H1 (cell line): ENCODE results near the gene SLC38A7. TPM values are rescaled to one million over a fixed set of nuclear protein-coding genes. Genes with fewer than 3 reads are reported as not detected.
A peak's percentile ranks its signal among the peaks of the same experiment; 100 is the strongest.

ENCODE experiments used
- CTCF ChIA-PET: fragments of 300-600 bp; sonication (Branson Sonifier 250); formaldehyde crosslinking; loops from one replicate; lab custom pipeline; 2021; ENCODE audit not compliant: partially characterized antibody; lab: Charles Lee
- POLR2A ChIA-PET: fragments of 300-600 bp; sonication (Branson Sonifier 250); formaldehyde crosslinking; loops from one replicate; lab custom pipeline; 2021; ENCODE audit warnings: inconsistent platforms; ENCODE audit not compliant: partially characterized antibody; lab: Charles Lee
- DNase-seq, 2 experiments: peaks; one replicate each; pipeline versions ENCODE4 v3.0.0 to v3.0.0-alpha.2; 2010 to 2022; ENCODE audit warnings: low spot score in 2 of 2, low read depth in 1 of 2, mixed read lengths in 1 of 2
- FAIRE-seq: peaks from 2 replicates; lab custom pipeline; 2011; peaks lifted over from hg19 to GRCh38; lab: Jason Lieb, UNC
- H2AFZ ChIP-seq: 2 replicates; pipeline ENCODE4 v1.8.1; 2012; ENCODE audit warnings: low read length, inconsistent platforms
- H2AK5ac ChIP-seq: 2 replicates; pipeline ENCODE4 v1.6.1; 2013; ENCODE audit warnings: low read depth, low read length
- H2BK120ac ChIP-seq: replicated peaks from 2 replicates; pipeline ENCODE3; 2013; ENCODE audit warnings: low read depth, low read length, inconsistent platforms
- H2BK12ac ChIP-seq: 2 replicates; pipeline ENCODE4 v1.6.1; 2013; ENCODE audit warnings: low read depth, low read length
- H2BK15ac ChIP-seq: 2 replicates; pipeline ENCODE4 v1.6.1; 2013; ENCODE audit warnings: low read length
- H2BK20ac ChIP-seq: 2 replicates; pipeline ENCODE4 v1.6.1; 2013; ENCODE audit warnings: low read length
- H2BK5ac ChIP-seq: 2 replicates; pipeline ENCODE4 v1.6.1; 2013; ENCODE audit warnings: low read depth, low read length
- H3K14ac ChIP-seq: 2 replicates; pipeline ENCODE4 v1.6.1; 2013; ENCODE audit warnings: inconsistent platforms; ENCODE audit not compliant: insufficient read length
- H3K18ac ChIP-seq: 2 replicates; pipeline ENCODE4 v1.6.1; 2013; ENCODE audit warnings: low read length; ENCODE audit errors: extremely low read depth
- H3K23ac ChIP-seq: 2 replicates; pipeline ENCODE4 v1.6.1; 2013; ENCODE audit warnings: inconsistent platforms; ENCODE audit not compliant: insufficient read length
- H3K23me2 ChIP-seq: 2 replicates; pipeline ENCODE4 v1.6.1; 2013; ENCODE audit warnings: low read depth, low read length
- H3K27ac ChIP-seq: 2 replicates; pipeline ENCODE4 v1.6.1; 2011; ENCODE audit warnings: low read depth, low read length, inconsistent platforms
- H3K27me3 ChIP-seq, 4 experiments: replicated peaks in 1 of 4; 1 replicate in 1 of 4; 2 replicates in 3 of 4; pipeline versions ENCODE4 v1.6.1 to v1.8.1; 2011 to 2013; ENCODE audit warnings: low read length in 3 of 4, mild to moderate bottlenecking in 3 of 4, inconsistent platforms in 2 of 4, mixed read lengths in 2 of 4, moderate library complexity in 1 of 4; ENCODE audit not compliant: control insufficient read depth in 3 of 4, insufficient read depth in 3 of 4; ENCODE audit errors: extremely low read depth in 1 of 4
- H3K36me3 ChIP-seq, 4 experiments: 2 replicates each; pipeline versions ENCODE4 v1.6.1 to v1.8.1; 2011 to 2013; ENCODE audit warnings: mild to moderate bottlenecking in 4 of 4, low read length in 3 of 4, moderate library complexity in 2 of 4, control low read depth in 1 of 4, inconsistent platforms in 1 of 4; ENCODE audit not compliant: insufficient read depth in 4 of 4, control insufficient read depth in 2 of 4
- H3K4ac ChIP-seq: replicated peaks from 2 replicates; pipeline ENCODE3; 2013; ENCODE audit warnings: low read length, low read depth, mixed read lengths, inconsistent platforms; ENCODE audit not compliant: insufficient read length
- H3K4me1 ChIP-seq, 4 experiments: replicated peaks in 1 of 4; 1 replicate in 1 of 4; 2 replicates in 3 of 4; pipeline versions ENCODE4 v1.6.1 to v1.8.1; 2011 to 2013; ENCODE audit warnings: low read length in 3 of 4, inconsistent platforms in 2 of 4, mixed read lengths in 1 of 4; ENCODE audit not compliant: insufficient read depth in 4 of 4, control insufficient read depth in 3 of 4
- H3K4me2 ChIP-seq, 2 experiments: 2 replicates each; pipeline versions ENCODE4 v1.6.1 to v1.8.1; 2011 to 2013; ENCODE audit warnings: low read depth in 2 of 2, low read length in 2 of 2, control low read depth in 1 of 2, inconsistent platforms in 1 of 2, mild to moderate bottlenecking in 1 of 2; ENCODE audit not compliant: insufficient read depth in 1 of 2
- H3K4me3 ChIP-seq, 4 experiments: fragments of 200-600, 300-600 bp in 1 of 4; sonication (generic), shearing (Covaris generic), sonication (Bioruptor Twin) in 1 of 4; 2 replicates each; pipeline versions ENCODE4 v1.5.1 to v1.8.1; 2011 to 2016; ENCODE audit warnings: low read length in 4 of 4, low read depth in 3 of 4, control low read depth in 2 of 4, inconsistent platforms in 2 of 4, mild to moderate bottlenecking in 2 of 4, mixed read lengths in 1 of 4, moderate library complexity in 1 of 4; ENCODE audit not compliant: insufficient read depth in 2 of 4; ENCODE audit errors: extremely low read depth in 1 of 4
- H3K56ac ChIP-seq: replicated peaks from 2 replicates; pipeline ENCODE3; 2013; ENCODE audit warnings: low read depth, mild to moderate bottlenecking, mixed read lengths, low read length, inconsistent platforms; ENCODE audit not compliant: insufficient read length
- H3K79me1 ChIP-seq: 2 replicates; pipeline ENCODE4 v1.6.1; 2013; ENCODE audit warnings: low read depth, low read length, control low read depth
- H3K79me2 ChIP-seq, 2 experiments: 2 replicates each; pipeline versions ENCODE4 v1.6.1 to v1.8.1; 2012 to 2013; ENCODE audit warnings: low read length in 2 of 2, mild to moderate bottlenecking in 2 of 2, inconsistent platforms in 1 of 2; ENCODE audit not compliant: insufficient read depth in 2 of 2, control insufficient read depth in 1 of 2
- H3K9ac ChIP-seq, 4 experiments: replicated peaks in 1 of 4; 1 replicate in 1 of 4; 2 replicates in 3 of 4; pipeline versions ENCODE4 v1.6.1 to v1.8.1; 2011 to 2013; ENCODE audit warnings: low read depth in 3 of 4, low read length in 3 of 4, control low read depth in 2 of 4, mild to moderate bottlenecking in 2 of 4, moderate library complexity in 2 of 4, inconsistent platforms in 1 of 4; ENCODE audit errors: extremely low read depth in 1 of 4
- H3K9me3 ChIP-seq, 2 experiments: 2 replicates each; pipeline versions ENCODE4 v1.6.1 to v1.8.1; 2012 to 2013; ENCODE audit warnings: mild to moderate bottlenecking in 2 of 2, moderate library complexity in 2 of 2, control low read depth in 1 of 2, inconsistent platforms in 1 of 2, low read depth in 1 of 2, low read length in 1 of 2, mixed read lengths in 1 of 2; ENCODE audit not compliant: insufficient read depth in 2 of 2
- H4K20me1 ChIP-seq, 2 experiments: replicated peaks in 1 of 2; 2 replicates each; pipeline versions ENCODE3 to v1.8.1; 2011 to 2013; ENCODE audit warnings: inconsistent platforms in 2 of 2, low read length in 2 of 2, mild to moderate bottlenecking in 1 of 2; ENCODE audit not compliant: insufficient read depth in 2 of 2, control insufficient read depth in 1 of 2
- H4K5ac ChIP-seq: 2 replicates; pipeline ENCODE4 v1.6.1; 2013; ENCODE audit warnings: low read length, low read depth, mixed read lengths, inconsistent platforms; ENCODE audit not compliant: insufficient read length
- H4K8ac ChIP-seq: 2 replicates; pipeline ENCODE4 v1.8.0; 2013; ENCODE audit warnings: mild to moderate bottlenecking, moderate library complexity, low read length, inconsistent platforms; ENCODE audit not compliant: insufficient read depth; ENCODE audit errors: extremely low read depth
- H4K91ac ChIP-seq: replicated peaks from 2 replicates; pipeline ENCODE3; 2013; ENCODE audit warnings: low read length, mixed read lengths, inconsistent platforms; ENCODE audit not compliant: insufficient read length
- BACH1 ChIP-seq: IDR thresholded peaks from 2 replicates; pipeline ENCODE4 v1.6.1; 2012; ENCODE audit warnings: low read length, improper control_type of control experiment
- BRCA1 ChIP-seq: IDR thresholded peaks from 2 replicates; pipeline ENCODE4 v1.6.1; 2012; ENCODE audit warnings: low read depth, low read length, improper control_type of control experiment
- CTBP2 ChIP-seq: IDR thresholded peaks from 2 replicates; pipeline ENCODE4 v1.7.0; 2011; ENCODE audit warnings: borderline replicate concordance, mild to moderate bottlenecking, moderate library complexity, mixed read lengths, low read length; ENCODE audit not compliant: insufficient read depth, insufficient read length
- CTCF ChIP-seq, 3 experiments: IDR thresholded peaks; 1 replicate in 2 of 3; 2 replicates in 1 of 3; pipeline versions ENCODE4 v1.5.1 to v1.6.1; 2011; ENCODE audit warnings: low read length in 3 of 3, mild to moderate bottlenecking in 3 of 3, inconsistent platforms in 2 of 3, low read depth in 1 of 3, moderate library complexity in 1 of 3; ENCODE audit not compliant: insufficient read depth in 1 of 3; ENCODE audit errors: control extremely low read depth in 1 of 3
- EGR1 ChIP-seq: IDR thresholded peaks from 2 replicates; pipeline ENCODE4 v1.6.1; 2011; ENCODE audit warnings: low read depth, low read length, borderline replicate concordance
- FOSL1 ChIP-seq: IDR thresholded peaks from 2 replicates; pipeline ENCODE4 v1.6.1; 2011; ENCODE audit warnings: mild to moderate bottlenecking, low read depth, low read length, moderate library complexity; ENCODE audit not compliant: insufficient read depth
- NRF1 ChIP-seq: IDR thresholded peaks from 2 replicates; pipeline ENCODE4 v1.6.1; 2011; ENCODE audit warnings: mild to moderate bottlenecking, low read depth, low read length, improper control_type of control experiment
- RAD21 ChIP-seq, 2 experiments: IDR thresholded peaks in 1 of 2; conservative IDR thresholded peaks in 1 of 2; 2 replicates each; pipeline ENCODE4 v1.6.1; 2011; ENCODE audit warnings: low read depth in 2 of 2, low read length in 2 of 2, improper control_type of control experiment in 1 of 2, inconsistent platforms in 1 of 2, mild to moderate bottlenecking in 1 of 2, moderate library complexity in 1 of 2
- SUZ12 ChIP-seq: fragments of 200-600 bp; sonication (generic); IDR thresholded peaks from 2 replicates; pipeline ENCODE4 v1.6.1; 2012; ENCODE audit warnings: mild to moderate bottlenecking, inconsistent platforms, low read length, moderate library complexity, mixed read lengths
- TAF1 ChIP-seq: IDR thresholded peaks from 2 replicates; pipeline ENCODE4 v1.6.1; 2011; ENCODE audit warnings: mild to moderate bottlenecking, low read depth, low read length
- YY1 ChIP-seq: IDR thresholded peaks from 2 replicates; pipeline ENCODE4 v1.6.1; 2011; ENCODE audit warnings: low read depth, mild to moderate bottlenecking, low read length
- WGBS, 2 experiments: shearing (Covaris generic) in 1 of 2; methylation state at CpG; one replicate each; pipeline versions ENCODE4 v1.1.6 to v1.1.7; 2013 to 2015; ENCODE audit warnings: low lambda C conversion rate in 2 of 2, mixed read lengths in 2 of 2, inconsistent platforms in 1 of 2, low coverage in 1 of 2, missing lambda C conversion rate in 1 of 2; ENCODE audit not compliant: insufficient replicate concordance in 2 of 2, insufficient coverage in 1 of 2, insufficient read length in 1 of 2; ENCODE audit errors: extremely low coverage in 1 of 2, missing lambda C conversion rate in 1 of 2; 5-methylcytosine and 5-hydroxymethylcytosine counted together
- polyA plus RNA-seq, 7 experiments: library from polyadenylated mRNA; depleted of rRNA in 3 of 7; stranded (reverse) in 5 of 7; unstranded in 2 of 7; fragments of >200 nt in 5 of 7; fragments of 200-250 nt in 2 of 7; gene quantifications; 1 replicate in 5 of 7; 2 replicates in 1 of 7; 4 replicates in 1 of 7; pipeline versions ENCODE4 v1.2.1 to v1.2.3, GENCODE V29; 2011 to 2013; ENCODE audit warnings: missing spikeins in 2 of 7, mixed read lengths in 2 of 7
- total RNA-seq: library from RNA; stranded (reverse); fragmentation: NEBNext Ultra II Directional; extraction: Animal tissue kit (Norgen Biotek cat#: 25700); gene quantifications from 2 replicates; pipeline ENCODE4 v1.2.1, GENCODE V29; 2021

Gene SLC38A7
- total and polyA plus RNA-seq, 2 of the 8 experiments (the other 6 are each of a cell fraction or from before 2014, with no cell fraction given) = 26.7 to 28.0 TPM

GRCh38 chr16:58679763-58680162 lies 4.8 kb downstream of the SLC38A7 start:
- Histone ChIP-seq H3K56ac (no peak overlapping the region), H4K5ac (no peak overlapping the region), H3K79me2 (no peaks in the 10 kb centered on the region; a peak in 1 of 4 replicates), H3K27ac (no peak overlapping the region), H3K18ac (no peak overlapping the region), H2AFZ (no peak overlapping the region), H2BK5ac (no peak overlapping the region), H3K79me1 (peaks cover 3% of the 10 kb centered on the region; the same call in 1 of the 2 replicates), H3K4me2 (no peak overlapping the region), H3K4me1 (peaks cover 0 to 7% (median 2%) of the 10 kb centered on the region in 4 experiments; a peak in 5 of 7 replicates), H2BK120ac (no peak overlapping the region), H3K23me2 (peaks cover 8% of the 10 kb centered on the region; the same call in 1 of the 2 replicates), H3K4me3 (no peak overlapping the region), H2BK15ac (no peak overlapping the region), H2BK12ac (no peak overlapping the region), H3K4ac (no peak overlapping the region), H4K91ac (no peak overlapping the region), H2BK20ac (no peak overlapping the region), H3K14ac (no peak overlapping the region), H4K8ac (peak overlapping the region; percentile 35; the same call in 1 of the 2 replicates), H4K20me1 (peaks cover 0 to 9% of the 10 kb centered on the region in 2 experiments), H2AK5ac (no peak overlapping the region), H3K9ac (peak overlapping the region in 1 of 4 experiments; percentile 9; a peak in 1 of 7 replicates), H3K9me3 (no peaks in the 10 kb centered on the region), H3K23ac (no peak overlapping the region), H3K36me3 (peaks cover 2 to 22% (median 8%) of the 10 kb centered on the region in 4 experiments; a peak in 4 of 8 replicates), H3K27me3 (no peaks in the 10 kb centered on the region)
- POLR2A ChIA-PET = interaction anchor here (1.1 to 1.4 kb wide), 2 partner anchors 13 to 76 kb away, joined by 3 read pairs; no protein-coding TSS in a partner anchor
- 96% methylated on average over 16 of the region's 16 CpGs; no CpG with 5 or more reads in 1 of the 2 experiments for WGBS, 2 experiments
- DNase-seq (no peak), FAIRE-seq (no peak)
- CTCF ChIA-PET = interaction anchor here (2.1 kb wide), 1 partner anchor 76 kb away, joined by 6 read pairs; no protein-coding TSS in a partner anchor
- TF ChIP-seq CTCF (IDR thresholded peaks at IDR 0.05; ENCODE audit: control extremely low read depth in 1 of 3, insufficient read depth in 1 of 3, low read depth in 1 of 3, low read length in 3 of 3) = no peak
- TF ChIP-seq BRCA1 = no peak
- no peak for TF ChIP-seq CTBP2
- no peak for TF ChIP-seq EGR1
- TF ChIP-seq TAF1 = no peak
- TF ChIP-seq BACH1 = no peak
- no peak for TF ChIP-seq NRF1
- TF ChIP-seq RAD21 (IDR thresholded peaks at IDR 0.05 in 1 of 2, conservative IDR thresholded peaks at IDR 0.05 in 1 of 2; ENCODE audit: low read depth in 2 of 2, low read length in 2 of 2) = no peak
- no peak for TF ChIP-seq FOSL1
- no peak for TF ChIP-seq YY1
- TF ChIP-seq SUZ12 = no peak
